ENCODE measurements around the gene ZNF544.
"Not testable (repeated sequence)": the region's sequence is repeated elsewhere in the genome, so short reads cannot be mapped to it uniquely, and the experiment has no call there.

Gene ZNF544

DNA sequence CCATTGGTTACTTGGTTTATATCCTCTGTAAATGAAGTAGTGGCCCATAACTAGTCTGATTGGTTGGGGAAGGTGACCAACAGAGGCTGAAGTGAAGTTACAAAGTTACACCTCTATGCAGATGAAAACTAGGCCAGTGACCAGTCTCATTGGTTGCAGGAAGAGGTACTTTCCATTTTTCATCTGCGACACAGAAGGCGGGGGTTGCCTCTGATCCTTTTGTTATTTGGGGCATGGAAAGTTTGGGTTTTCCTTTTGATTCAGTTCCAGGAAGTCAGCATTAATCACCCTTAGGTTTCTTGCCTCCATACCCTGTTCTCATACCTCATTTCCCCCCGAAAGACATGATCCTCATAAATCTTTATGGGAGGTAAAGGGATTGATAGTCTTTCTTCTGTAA is 20.2 kb downstream of the ZNF544 start:
- no peak for DNase-seq (ENCODE audit: low read depth)
- TF ChIP-seq, protein P1, sequence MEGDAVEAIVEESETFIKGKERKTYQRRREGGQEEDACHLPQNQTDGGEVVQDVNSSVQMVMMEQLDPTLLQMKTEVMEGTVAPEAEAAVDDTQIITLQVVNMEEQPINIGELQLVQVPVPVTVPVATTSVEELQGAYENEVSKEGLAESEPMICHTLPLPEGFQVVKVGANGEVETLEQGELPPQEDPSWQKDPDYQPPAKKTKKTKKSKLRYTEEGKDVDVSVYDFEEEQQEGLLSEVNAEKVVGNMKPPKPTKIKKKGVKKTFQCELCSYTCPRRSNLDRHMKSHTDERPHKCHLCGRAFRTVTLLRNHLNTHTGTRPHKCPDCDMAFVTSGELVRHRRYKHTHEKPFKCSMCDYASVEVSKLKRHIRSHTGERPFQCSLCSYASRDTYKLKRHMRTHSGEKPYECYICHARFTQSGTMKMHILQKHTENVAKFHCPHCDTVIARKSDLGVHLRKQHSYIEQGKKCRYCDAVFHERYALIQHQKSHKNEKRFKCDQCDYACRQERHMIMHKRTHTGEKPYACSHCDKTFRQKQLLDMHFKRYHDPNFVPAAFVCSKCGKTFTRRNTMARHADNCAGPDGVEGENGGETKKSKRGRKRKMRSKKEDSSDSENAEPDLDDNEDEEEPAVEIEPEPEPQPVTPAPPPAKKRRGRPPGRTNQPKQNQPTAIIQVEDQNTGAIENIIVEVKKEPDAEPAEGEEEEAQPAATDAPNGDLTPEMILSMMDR (conservative IDR thresholded peaks at IDR 0.05; ENCODE audit: low read depth, low read length) = no peak
- no peak overlapping the region for H3K4me3 ChIP-seq (ENCODE audit: low read depth, low read length)

DNA sequence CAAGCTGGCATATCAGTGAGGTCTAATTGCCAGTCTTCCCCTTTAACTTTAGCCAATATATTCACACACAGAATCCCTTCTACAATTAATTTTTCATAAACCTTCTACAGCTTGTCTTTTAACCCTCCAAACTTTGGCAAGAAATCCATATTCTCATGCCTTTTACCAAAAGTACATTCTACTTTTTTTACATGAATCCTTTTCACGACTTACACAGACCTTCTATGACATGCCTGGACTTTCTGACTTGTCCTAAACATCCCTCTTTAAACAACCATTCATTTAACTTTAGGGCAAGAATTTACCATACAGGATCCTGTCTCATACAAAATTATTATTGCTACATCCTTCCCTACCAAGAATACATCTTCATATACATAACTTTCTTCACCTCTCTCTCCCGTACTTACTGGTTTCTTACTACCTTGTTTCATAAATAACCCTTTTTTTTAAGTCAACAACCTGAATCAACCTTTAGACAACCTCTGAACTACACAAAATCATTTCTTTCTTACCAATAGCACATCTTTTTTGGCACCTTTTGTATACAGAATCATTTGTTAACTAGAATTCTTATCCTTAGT is 23.5 kb downstream of the ZNF544 start:
- H3K4me3 ChIP-seq (ENCODE audit: low read depth, low read length) = no peak overlapping the region
- no peak for DNase-seq (ENCODE audit: low read depth)
- TF ChIP-seq, protein P1 (conservative IDR thresholded peaks at IDR 0.05; ENCODE audit: low read depth, low read length) = no peak

DNA sequence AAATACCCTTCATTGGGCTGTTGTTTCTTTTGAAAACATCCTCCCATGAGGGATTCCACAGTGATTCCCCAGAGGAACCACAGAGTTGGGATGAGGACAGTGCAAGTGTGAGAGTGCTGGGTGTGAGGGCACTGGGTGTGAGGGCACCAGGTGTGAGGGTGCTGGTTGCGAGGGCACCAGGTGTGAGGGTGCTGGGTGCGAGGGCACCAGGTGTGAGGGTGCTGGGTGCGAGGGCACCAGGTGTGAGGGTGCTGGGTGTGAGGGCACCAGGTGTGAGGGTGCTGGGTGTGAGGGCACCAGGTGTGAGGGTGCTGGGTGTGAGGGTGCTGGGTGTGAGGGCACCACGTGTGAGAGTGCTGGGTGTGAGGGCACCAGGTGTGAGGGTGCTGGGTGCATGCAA is 29.5 kb downstream of the ZNF544 start:
- DNase-seq (ENCODE audit: low read depth); H3K4me3 ChIP-seq (ENCODE audit: low read depth, low read length): not testable (repeated sequence)

DNA sequence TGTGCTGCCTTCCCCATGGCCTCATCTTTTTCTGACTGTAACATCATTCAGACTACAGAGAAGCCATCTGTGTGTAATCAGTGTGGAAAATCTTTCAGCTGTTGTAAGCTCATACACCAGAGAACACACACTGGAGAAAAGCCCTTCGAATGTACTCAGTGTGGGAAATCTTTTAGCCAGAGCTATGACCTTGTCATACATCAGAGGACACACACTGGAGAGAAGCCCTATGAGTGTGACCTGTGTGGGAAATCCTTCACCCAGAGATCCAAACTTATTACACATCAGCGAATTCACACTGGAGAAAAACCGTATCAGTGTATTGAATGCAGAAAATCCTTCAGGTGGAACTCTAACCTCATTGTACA is 32.9 kb downstream of the ZNF544 start:
- TF ChIP-seq, protein P1 (conservative IDR thresholded peaks at IDR 0.05; ENCODE audit: low read depth, low read length) = no peak
- H3K4me3 ChIP-seq (ENCODE audit: low read depth, low read length) = no peak overlapping the region
- no peak for DNase-seq (ENCODE audit: low read depth)

DNA sequence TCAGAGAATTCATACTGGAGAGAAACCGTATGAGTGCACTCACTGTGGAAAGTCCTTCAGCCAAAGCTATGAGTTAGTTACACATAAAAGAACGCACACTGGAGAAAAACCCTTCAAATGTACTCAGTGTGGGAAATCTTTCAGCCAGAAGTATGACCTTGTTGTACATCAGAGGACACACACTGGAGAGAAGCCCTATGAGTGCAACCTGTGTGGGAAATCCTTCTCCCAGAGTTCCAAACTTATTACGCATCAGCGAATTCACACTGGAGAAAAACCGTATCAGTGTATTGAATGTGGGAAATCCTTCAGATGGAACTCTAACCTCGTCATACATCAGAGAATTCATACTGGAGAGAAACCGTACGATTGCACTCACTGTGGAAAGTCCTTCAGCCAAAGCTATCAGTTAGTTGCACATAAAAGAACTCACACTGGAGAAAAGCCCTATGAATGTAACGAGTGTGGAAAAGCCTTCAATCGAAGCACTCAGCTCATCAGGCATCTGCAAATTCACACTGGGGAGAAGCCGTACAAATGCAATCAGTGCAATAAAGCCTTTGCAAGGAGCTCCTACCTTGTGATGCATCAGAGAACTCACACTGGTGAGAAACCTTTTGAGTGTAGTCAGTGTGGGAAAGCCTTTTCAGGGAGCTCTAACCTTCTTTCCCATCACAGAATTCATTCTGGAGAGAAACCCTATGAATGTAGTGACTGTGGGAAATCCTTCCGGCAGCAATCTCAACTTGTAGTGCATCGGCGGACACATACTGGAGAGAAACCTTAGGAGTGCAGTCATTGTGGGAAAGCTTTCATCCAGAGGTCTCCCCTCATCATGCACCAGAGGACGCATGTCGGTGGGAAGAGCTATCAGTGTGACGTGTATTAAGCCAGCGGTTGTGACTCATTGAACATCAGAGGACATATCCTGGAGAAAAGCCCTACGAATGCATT is 33.5 kb downstream of the ZNF544 start:
- peak; percentile 13 for DNase-seq (ENCODE audit: low read depth)
- H3K4me3 ChIP-seq (ENCODE audit: low read depth, low read length) = no peak overlapping the region
- TF ChIP-seq, protein P1 (conservative IDR thresholded peaks at IDR 0.05; ENCODE audit: low read depth, low read length) = no peak

DNA sequence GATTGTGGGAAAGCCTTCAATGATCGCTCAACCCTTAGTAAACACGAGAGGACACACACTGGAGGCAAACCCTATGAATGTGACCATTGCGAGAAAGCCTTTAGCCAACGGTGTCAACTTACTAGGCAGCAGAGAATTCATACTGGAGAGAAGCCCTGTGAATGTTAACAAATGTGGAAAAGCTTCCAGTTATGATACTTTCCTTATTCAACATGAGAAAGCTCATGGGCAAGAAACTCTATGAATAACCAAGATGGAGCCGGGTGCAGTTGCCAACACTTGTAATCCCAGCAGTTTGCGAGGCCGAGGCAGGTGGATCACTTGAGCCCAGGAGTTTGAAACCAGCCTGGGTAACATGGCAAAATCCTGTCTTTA is 34.2 kb downstream of the ZNF544 start:
- TF ChIP-seq, protein P1 (conservative IDR thresholded peaks at IDR 0.05; ENCODE audit: low read depth, low read length) = no peak
- DNase-seq (ENCODE audit: low read depth) = no peak
- H3K4me3 ChIP-seq (ENCODE audit: low read depth, low read length) = no peak overlapping the region

DNA sequence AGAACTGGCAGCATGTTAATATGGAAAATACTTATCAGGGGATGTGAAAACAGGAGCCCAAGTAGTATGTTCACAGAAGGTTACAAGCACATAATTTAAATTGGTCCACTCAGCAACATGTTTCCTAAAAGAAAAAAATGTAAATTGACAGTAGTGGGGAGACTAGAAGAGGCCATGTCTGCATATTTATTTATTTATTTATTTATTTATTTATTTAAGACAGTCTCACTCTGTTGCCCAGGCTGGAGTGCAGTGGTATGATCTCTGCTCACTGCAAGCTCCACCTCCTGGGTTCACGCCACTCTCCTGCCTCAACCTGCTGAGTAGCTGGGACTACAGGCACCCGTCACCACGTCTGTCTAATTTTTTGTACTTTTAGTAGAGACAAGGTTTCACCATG is 36.4 kb downstream of the ZNF544 start:
- H3K4me3 ChIP-seq (ENCODE audit: low read depth, low read length) = no peak overlapping the region
- TF ChIP-seq, protein P1 (conservative IDR thresholded peaks at IDR 0.05; ENCODE audit: low read depth, low read length) = no peak
- DNase-seq (ENCODE audit: low read depth) = no peak
